GM19468 (cell line): ENCODE measurements around the gene RPS8.
"Not testable (repeated sequence)": the region's sequence is repeated elsewhere in the genome, so short reads cannot be mapped to it uniquely, and the experiment has no call there.

Experiments used
- ATAC-seq: cut with Tn5 transposase; IDR thresholded peaks from one replicate; pipeline ENCODE4 v1.9.1; 2021; ENCODE audit warnings: mild to moderate bottlenecking, moderate library complexity, moderate number of reproducible peaks; ENCODE audit not compliant: unreplicated experiment; ENCODE audit errors: extremely low read depth

RPS8 gene

GRCh38 chr1:44817307-44817706 is 42.0 kb downstream of the RPS8 start:
- ATAC-seq: no peak

GRCh38 chr1:44817771-44818495 is 42.6 kb downstream of the RPS8 start:
- ATAC-seq: no peak

- no peak for ATAC-seq
Measured at GRCh38 chr1:44819196-44819607, 43.9 kb downstream of the RPS8 start.

- ATAC-seq: peak; percentile 68
Measured at GRCh38 chr1:44819608-44820327, 44.4 kb downstream of the RPS8 start.

- no peak for ATAC-seq
Measured at GRCh38 chr1:44820328-44821239, 45.2 kb downstream of the RPS8 start.

GRCh38 chr1:44821240-44821715 is 45.9 kb downstream of the RPS8 start:
- no peak for ATAC-seq

GRCh38 chr1:44822131-44822701 is 46.9 kb downstream of the RPS8 start:
- ATAC-seq: no peak

- no peak for ATAC-seq
Measured at GRCh38 chr1:44822981-44823451, 47.7 kb downstream of the RPS8 start.

- not testable (repeated sequence) for ATAC-seq
Measured at GRCh38 chr1:44824392-44824791, 49.1 kb downstream of the RPS8 start.

- ATAC-seq: no peak
Measured at GRCh38 chr1:44826375-44827196, 51.2 kb downstream of the RPS8 start.

GRCh38 chr1:44827197-44828002 is 52.1 kb downstream of the RPS8 start:
- ATAC-seq: no peak

- no peak for ATAC-seq
Measured at GRCh38 chr1:44828003-44828651, 52.8 kb downstream of the RPS8 start.
